Neural cell (in vitro differentiated cells): ENCODE data around the gene NT5C2.

Experiments used
- CTCF ChIP-seq: fragments of 450-650 bp; IDR thresholded peaks from 2 replicates; pipeline ENCODE4 v1.5.1; 2014; ENCODE audit warnings: antibody characterized with exemption, mild to moderate bottlenecking, moderate library complexity; ENCODE audit not compliant: poor library complexity, severe bottlenecking
- EP300 ChIP-seq: fragments of 450-650 bp; conservative IDR thresholded peaks from 2 replicates; pipeline ENCODE4 v1.6.1; 2014; ENCODE audit warnings: antibody characterized with exemption, mild to moderate bottlenecking, moderate library complexity; ENCODE audit not compliant: poor library complexity, severe bottlenecking
- EZH2 ChIP-seq: fragments of 200-600, 300-800 bp; shearing (Covaris generic), sonication (generic); IDR thresholded peaks from 2 replicates; pipeline ENCODE4 v1.6.1; 2014; ENCODE audit warnings: antibody characterized with exemption, low read length, borderline replicate concordance, mild to moderate bottlenecking; ENCODE audit not compliant: insufficient read depth, poor library complexity, severe bottlenecking
- POLR2AphosphoS5 ChIP-seq: IDR thresholded peaks from 2 replicates; pipeline ENCODE4 v1.6.1; 2012
- RAD21 ChIP-seq: fragments of 450-650 bp; conservative IDR thresholded peaks from 2 replicates; pipeline ENCODE4 v1.6.1; 2014; ENCODE audit warnings: antibody characterized with exemption, mild to moderate bottlenecking, moderate library complexity
- REST ChIP-seq: IDR thresholded peaks from 2 replicates; pipeline ENCODE4 v1.6.1; 2012; ENCODE audit warnings: borderline replicate concordance
- SMC3 ChIP-seq: fragments of 450-650 bp; conservative IDR thresholded peaks from 2 replicates; pipeline ENCODE4 v1.6.1; 2014; ENCODE audit warnings: antibody characterized with exemption, mild to moderate bottlenecking, moderate library complexity; ENCODE audit not compliant: poor library complexity
- TAF1 ChIP-seq: IDR thresholded peaks from 2 replicates; pipeline ENCODE4 v1.6.1; 2012; ENCODE audit warnings: low read depth

GRCh38 chr10:103145860-103146466 is 47.1 kb downstream of the NT5C2 start:
- TF ChIP-seq CTCF (no peak), EZH2 (no peak), TAF1 (no peak), POLR2AphosphoS5 (no peak), REST (no peak), RAD21 (no peak), SMC3 (no peak), EP300 (no peak)
